ENCODE measurements around the gene NRG2.

NRG2 gene

GRCh38 chr5:139825690-139826089 lies 217.4 kb downstream of the NRG2 start:
- H3K4me1 Mint-ChIP-seq = no peaks in the 10 kb centered on the region
- H3K27me3 Mint-ChIP-seq = peaks cover 24% of the 10 kb centered on the region
- no peak overlapping the region for H3K27ac Mint-ChIP-seq
- peaks cover 4% of the 10 kb centered on the region for H3K9me3 Mint-ChIP-seq
- H3K36me3 Mint-ChIP-seq = no peaks in the 10 kb centered on the region
- H3K4me3 Mint-ChIP-seq = no peak overlapping the region
- ATAC-seq = no peak

- H3K27me3 Mint-ChIP-seq = peaks cover 42% of the 10 kb centered on the region
- ATAC-seq = no peak
- peaks cover 7% of the 10 kb centered on the region for H3K36me3 Mint-ChIP-seq
- H3K9me3 Mint-ChIP-seq = peaks cover 13% of the 10 kb centered on the region
- H3K4me1 Mint-ChIP-seq = no peaks in the 10 kb centered on the region
- no peak overlapping the region for H3K27ac Mint-ChIP-seq
- H3K4me3 Mint-ChIP-seq = no peak overlapping the region
Observed at GRCh38 chr5:139823757-139824355, 219.2 kb downstream of the NRG2 start.

- H3K9me3 Mint-ChIP-seq = peaks cover 15% of the 10 kb centered on the region
- H3K4me3 Mint-ChIP-seq = no peak overlapping the region
- no peak overlapping the region for H3K27ac Mint-ChIP-seq
- peaks cover 10% of the 10 kb centered on the region for H3K36me3 Mint-ChIP-seq
- no peak for ATAC-seq
- H3K4me1 Mint-ChIP-seq = no peaks in the 10 kb centered on the region
- H3K27me3 Mint-ChIP-seq = peaks cover 48% of the 10 kb centered on the region
Observed at GRCh38 chr5:139822553-139823425, 220.3 kb downstream of the NRG2 start.

GRCh38 chr5:139821806-139822552 lies 221.1 kb downstream of the NRG2 start:
- H3K4me3 Mint-ChIP-seq = no peak overlapping the region
- peaks cover 11% of the 10 kb centered on the region for H3K9me3 Mint-ChIP-seq
- peaks cover 56% of the 10 kb centered on the region for H3K27me3 Mint-ChIP-seq
- H3K36me3 Mint-ChIP-seq = peaks cover 10% of the 10 kb centered on the region
- ATAC-seq = no peak
- no peak overlapping the region for H3K27ac Mint-ChIP-seq
- no peaks in the 10 kb centered on the region for H3K4me1 Mint-ChIP-seq

- Mint-ChIP-seq H3K36me3 (peaks cover 10% of the 10 kb centered on the region), H3K4me3 (no peak overlapping the region)
- no peak for ATAC-seq
Observed at GRCh38 chr5:139820606-139821005, 222.5 kb downstream of the NRG2 start.

GRCh38 chr5:139820130-139820529 lies 223.0 kb downstream of the NRG2 start:
- H3K27me3 Mint-ChIP-seq = peaks cover 52% of the 10 kb centered on the region
- H3K27ac Mint-ChIP-seq = no peak overlapping the region
- peaks cover 10% of the 10 kb centered on the region for H3K36me3 Mint-ChIP-seq
- peaks cover 11% of the 10 kb centered on the region for H3K9me3 Mint-ChIP-seq
- ATAC-seq = no peak
- no peaks in the 10 kb centered on the region for H3K4me1 Mint-ChIP-seq
- no peak overlapping the region for H3K4me3 Mint-ChIP-seq

More at GRCh38 chr5:139820606-139821005, 222.5 kb downstream of the NRG2 start:
- Mint-ChIP-seq H3K27me3 (peaks cover 57% of the 10 kb centered on the region), H3K9me3 (peaks cover 11% of the 10 kb centered on the region), H3K4me1 (no peaks in the 10 kb centered on the region), H3K27ac (no peak overlapping the region)

- ATAC-seq = no peak
- Mint-ChIP-seq H3K4me3 (no peak overlapping the region), H3K9me3 (peaks cover 11% of the 10 kb centered on the region), H3K27ac (no peak overlapping the region), H3K4me1 (no peaks in the 10 kb centered on the region), H3K27me3 (peaks cover 54% of the 10 kb centered on the region), H3K36me3 (peaks cover 10% of the 10 kb centered on the region)
Observed at GRCh38 chr5:139817970-139818369, 225.1 kb downstream of the NRG2 start.

- peaks cover 10% of the 10 kb centered on the region for H3K36me3 Mint-ChIP-seq
- ATAC-seq = no peak
Observed at GRCh38 chr5:139817362-139817761, 225.7 kb downstream of the NRG2 start.

GRCh38 chr5:139816566-139816965 lies 226.5 kb downstream of the NRG2 start:
- Mint-ChIP-seq H3K9me3 (peaks cover 11% of the 10 kb centered on the region), H3K36me3 (peaks cover 10% of the 10 kb centered on the region), H3K27me3 (peaks cover 67% of the 10 kb centered on the region), H3K4me3 (no peak overlapping the region), H3K27ac (no peak overlapping the region), H3K4me1 (no peaks in the 10 kb centered on the region)
- ATAC-seq = no peak

More at GRCh38 chr5:139817362-139817761, 225.7 kb downstream of the NRG2 start:
- Mint-ChIP-seq H3K27me3 (peaks cover 60% of the 10 kb centered on the region), H3K9me3 (peaks cover 11% of the 10 kb centered on the region), H3K27ac (no peak overlapping the region), H3K4me1 (no peaks in the 10 kb centered on the region), H3K4me3 (no peak overlapping the region)

GRCh38 chr5:139814704-139815280 lies 228.3 kb downstream of the NRG2 start:
- no peak for ATAC-seq
- no peaks in the 10 kb centered on the region for H3K4me1 Mint-ChIP-seq
- peaks cover 9% of the 10 kb centered on the region for H3K36me3 Mint-ChIP-seq
- H3K27ac Mint-ChIP-seq = no peak overlapping the region
- no peak overlapping the region for H3K4me3 Mint-ChIP-seq
- peaks cover 64% of the 10 kb centered on the region for H3K27me3 Mint-ChIP-seq
- H3K9me3 Mint-ChIP-seq = peaks cover 5% of the 10 kb centered on the region

GRCh38 chr5:139814191-139814601 lies 228.9 kb downstream of the NRG2 start:
- ATAC-seq = no peak
- Mint-ChIP-seq H3K9me3 (peaks cover 4% of the 10 kb centered on the region), H3K27me3 (peaks cover 61% of the 10 kb centered on the region)

GRCh38 chr5:139812836-139813805 lies 230.0 kb downstream of the NRG2 start:
- Mint-ChIP-seq H3K4me3 (no peak overlapping the region), H3K4me1 (no peaks in the 10 kb centered on the region), H3K27ac (no peak overlapping the region), H3K27me3 (peaks cover 64% of the 10 kb centered on the region), H3K9me3 (no peaks in the 10 kb centered on the region), H3K36me3 (no peaks in the 10 kb centered on the region)
- ATAC-seq = no peak

More at GRCh38 chr5:139814191-139814601, 228.9 kb downstream of the NRG2 start:
- no peak overlapping the region for H3K4me3 Mint-ChIP-seq
- no peak overlapping the region for H3K27ac Mint-ChIP-seq
- H3K36me3 Mint-ChIP-seq = peaks cover 6% of the 10 kb centered on the region
- H3K4me1 Mint-ChIP-seq = no peaks in the 10 kb centered on the region

- H3K4me3 Mint-ChIP-seq = no peak overlapping the region
- H3K27ac Mint-ChIP-seq = no peak overlapping the region
- no peaks in the 10 kb centered on the region for H3K9me3 Mint-ChIP-seq
- H3K4me1 Mint-ChIP-seq = no peaks in the 10 kb centered on the region
- no peak for ATAC-seq
- peaks cover 65% of the 10 kb centered on the region for H3K27me3 Mint-ChIP-seq
- no peaks in the 10 kb centered on the region for H3K36me3 Mint-ChIP-seq
Observed at GRCh38 chr5:139812323-139812722, 230.8 kb downstream of the NRG2 start.

- no peak for ATAC-seq
- H3K27me3 Mint-ChIP-seq = peaks cover 55% of the 10 kb centered on the region
- no peak overlapping the region for H3K27ac Mint-ChIP-seq
- H3K4me1 Mint-ChIP-seq = no peaks in the 10 kb centered on the region
- no peaks in the 10 kb centered on the region for H3K9me3 Mint-ChIP-seq
- H3K4me3 Mint-ChIP-seq = no peak overlapping the region
- H3K36me3 Mint-ChIP-seq = no peaks in the 10 kb centered on the region
Observed at GRCh38 chr5:139811274-139811607, 231.9 kb downstream of the NRG2 start.

Measured in stimulated activated memory B cell treated with anti-CD40 and anti-IgM and Interleukin-4, amounts not matched to agents 10 μg/mL and 1 μg/mL and 100 μg/mL, for 72 hours (primary cell).